Ascending aorta (tissue), 2 donors: Measurements from ENCODE around the gene FOXD4L6. TPM values are rescaled to one million over a fixed set of nuclear protein-coding genes. Genes with fewer than 3 reads are reported as not detected.
"Not testable (repeated sequence)": the region's sequence is repeated elsewhere in the genome, so short reads cannot be mapped to it uniquely, and the experiment has no call there.

Experiments used
- DNase-seq, 2 donors: peaks; one replicate each; pipeline ENCODE4 v3.0.0-alpha.2; 2019; ENCODE audit warnings: low spot score in 2 of 2
- H3K27ac ChIP-seq, 2 donors: fragments of 200-600 bp; sonication (generic); one replicate each; pipeline ENCODE4 v1.5.1; 2016 to 2017; ENCODE audit warnings: mild to moderate bottlenecking in 1 of 2
- H3K27me3 ChIP-seq: fragments of 200-600 bp; sonication (generic); one replicate; pipeline ENCODE4 v1.5.1; 2017
- H3K36me3 ChIP-seq, 2 donors: fragments of 200-600 bp; sonication (generic); one replicate each; pipeline ENCODE4 v1.5.1; 2016
- H3K4me1 ChIP-seq, 2 donors: fragments of 200-600 bp; sonication (generic); one replicate each; pipeline ENCODE4 v1.5.1; 2016 to 2017; ENCODE audit warnings: mild to moderate bottlenecking in 1 of 2
- H3K4me3 ChIP-seq, 2 donors: fragments of 200-600 bp; sonication (generic); one replicate each; pipeline ENCODE4 v1.5.1; 2016 to 2017; ENCODE audit warnings: mild to moderate bottlenecking in 1 of 2
- H3K9me3 ChIP-seq, 2 donors: fragments of 200-600 bp; sonication (generic); one replicate each; pipeline ENCODE4 v1.5.1; 2016
- CTCF ChIP-seq, 3 experiments: fragments of 200-600 bp in 2 of 3; fragments of 450-650 bp in 1 of 3; sonication (generic) in 2 of 3; IDR thresholded peaks; one replicate each; pipeline ENCODE4 v1.5.1; 2016 to 2019; ENCODE audit warnings: antibody characterized with exemption in 3 of 3, mild to moderate bottlenecking in 1 of 3, moderate library complexity in 1 of 3
- intact Hi-C: fragments of 100-400 bp; cut with DNase I; formaldehyde crosslinking; loops from one replicate; pipeline ENCODE4 v1.15.1; 2023
- total RNA-seq: library from RNA; depleted of rRNA; stranded (reverse); fragments of >200 nt; gene quantifications from one replicate; pipeline ENCODE4 v1.1.0, GENCODE V29; 2016

FOXD4L6 gene
- total RNA-seq, 1 donor from 2014 or later: not detected

GRCh38 chr9:41088450-41089059 lies 39.9 kb downstream of the FOXD4L6 start:
- H3K4me1 ChIP-seq, H3K4me3 ChIP-seq, intact Hi-C loops, H3K36me3 ChIP-seq, H3K9me3 ChIP-seq, H3K27me3 ChIP-seq, H3K27ac ChIP-seq, DNase-seq: not testable (repeated sequence)
- TF ChIP-seq CTCF (IDR thresholded peaks at IDR 0.05): peak in 2 of 3 experiments; percentile 36 to 43

GRCh38 chr9:41087929-41088328 lies 40.6 kb downstream of the FOXD4L6 start:
- H3K27me3 ChIP-seq, H3K4me3 ChIP-seq, intact Hi-C loops, H3K36me3 ChIP-seq, DNase-seq, H3K27ac ChIP-seq, H3K9me3 ChIP-seq, H3K4me1 ChIP-seq: not testable (repeated sequence)

- H3K4me3 ChIP-seq, intact Hi-C loops, H3K9me3 ChIP-seq, H3K4me1 ChIP-seq, H3K36me3 ChIP-seq, H3K27ac ChIP-seq, H3K27me3 ChIP-seq, DNase-seq: not testable (repeated sequence)
Observed at GRCh38 chr9:41087157-41087780, 41.2 kb downstream of the FOXD4L6 start.

GRCh38 chr9:41086685-41087084 lies 41.8 kb downstream of the FOXD4L6 start:
- H3K4me3 ChIP-seq, intact Hi-C loops, H3K36me3 ChIP-seq, H3K27ac ChIP-seq, H3K4me1 ChIP-seq, DNase-seq, H3K27me3 ChIP-seq, H3K9me3 ChIP-seq: not testable (repeated sequence)

GRCh38 chr9:41086215-41086614 lies 42.3 kb downstream of the FOXD4L6 start:
- DNase-seq, H3K27ac ChIP-seq, H3K36me3 ChIP-seq: not testable (repeated sequence)

GRCh38 chr9:41082358-41082757 lies 46.1 kb downstream of the FOXD4L6 start:
- H3K27ac ChIP-seq, intact Hi-C loops, DNase-seq, H3K4me1 ChIP-seq, H3K4me3 ChIP-seq, H3K27me3 ChIP-seq, H3K9me3 ChIP-seq, H3K36me3 ChIP-seq: not testable (repeated sequence)

More at GRCh38 chr9:41086215-41086614, 42.3 kb downstream of the FOXD4L6 start:
- H3K9me3 ChIP-seq, H3K4me3 ChIP-seq, intact Hi-C loops, H3K4me1 ChIP-seq, H3K27me3 ChIP-seq: not testable (repeated sequence)

GRCh38 chr9:41079464-41079863 lies 49.0 kb downstream of the FOXD4L6 start:
- H3K4me3 ChIP-seq, H3K9me3 ChIP-seq, H3K27ac ChIP-seq, H3K36me3 ChIP-seq, H3K27me3 ChIP-seq, DNase-seq, H3K4me1 ChIP-seq, intact Hi-C loops: not testable (repeated sequence)

- H3K36me3 ChIP-seq, intact Hi-C loops, H3K9me3 ChIP-seq: not testable (repeated sequence)
Observed at GRCh38 chr9:41077586-41077985, 50.9 kb downstream of the FOXD4L6 start.

More at GRCh38 chr9:41077586-41077985, 50.9 kb downstream of the FOXD4L6 start:
- DNase-seq, H3K4me3 ChIP-seq, H3K27ac ChIP-seq, H3K4me1 ChIP-seq, H3K27me3 ChIP-seq: not testable (repeated sequence)

Other genes starting within 250 kb of the FOXD4L6 start
- gene ZNG1F, start 60.6 kb upstream of the FOXD4L6 start, total RNA-seq: 3.3 TPM